Ishikawa (cell line): ENCODE data around the gene ELL2.

Experiments
- EP300 ChIP-seq: IDR thresholded peaks from 2 replicates; pipeline ENCODE4 v1.6.1; 2012; ENCODE audit warnings: borderline replicate concordance
- RAD21 ChIP-seq: IDR thresholded peaks from 2 replicates; pipeline ENCODE4 v1.6.1; 2012; ENCODE audit warnings: low read depth
- TCF12 ChIP-seq: IDR thresholded peaks from 2 replicates; pipeline ENCODE4 v1.6.1; 2012; ENCODE audit warnings: low read depth
- YY1 ChIP-seq: IDR thresholded peaks from 2 replicates; pipeline ENCODE4 v1.6.1; 2012; ENCODE audit warnings: low read depth

DNA sequence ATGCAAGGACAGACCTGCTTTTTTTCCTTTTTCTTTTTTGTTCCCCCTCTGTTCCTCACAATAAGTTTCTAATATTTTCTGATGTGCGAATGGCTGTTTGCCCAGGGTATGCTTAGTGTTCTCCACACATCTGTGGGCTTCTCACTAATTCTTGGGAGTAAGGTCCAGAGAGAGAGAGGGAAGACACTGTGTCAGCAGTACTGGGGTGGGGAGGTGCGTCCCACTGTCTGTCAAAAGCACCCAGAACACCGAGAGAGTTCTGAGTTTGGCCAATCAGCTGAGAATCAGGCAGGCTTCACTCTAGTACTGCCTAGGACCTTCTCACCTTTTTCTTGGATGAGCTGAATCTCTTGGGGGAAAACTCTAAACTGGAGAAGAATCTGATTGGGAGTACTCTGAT lies 61.8 kb downstream of the ELL2 start:
- TF ChIP-seq EP300 (no peak), RAD21 (no peak), TCF12 (no peak), YY1 (no peak)
